HG03521 (cell line): ENCODE results near the gene RTN4IP1.
"Not testable (repeated sequence)": the region's sequence is repeated elsewhere in the genome, so short reads cannot be mapped to it uniquely, and the experiment has no call there.

Experiments used
- ATAC-seq: cut with Tn5 transposase; IDR thresholded peaks from one replicate; pipeline ENCODE4 v1.9.1; 2021; ENCODE audit warnings: mild to moderate bottlenecking, moderate library complexity; ENCODE audit not compliant: unreplicated experiment

The RTN4IP1 gene

GRCh38 chr6:106586815-106587415, 42.4 kb downstream of the RTN4IP1 start:
- no peak for ATAC-seq

GRCh38 chr6:106581468-106581867, 47.8 kb downstream of the RTN4IP1 start:
- ATAC-seq = no peak

DNA sequence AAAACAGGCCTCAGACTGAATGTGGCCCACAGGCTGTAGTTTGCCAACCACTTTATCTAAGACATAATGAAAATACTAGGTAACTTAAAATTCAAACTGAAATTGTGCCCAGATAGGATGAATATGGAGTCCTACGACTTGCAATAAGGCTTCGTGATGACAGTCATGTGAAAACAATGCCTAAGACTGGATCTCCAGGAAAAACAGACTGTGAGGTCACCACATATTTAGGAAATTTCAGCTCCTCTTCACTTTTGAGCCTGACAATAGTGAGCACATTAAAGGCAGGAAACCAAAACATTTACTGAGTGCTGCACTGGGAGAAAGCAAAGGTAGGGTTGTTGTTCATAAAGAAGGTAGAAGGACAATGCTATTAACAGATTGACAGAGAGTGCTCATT, 50.0 kb downstream of the RTN4IP1 start:
- ATAC-seq = no peak

GRCh38 chr6:106574741-106575458, 54.4 kb downstream of the RTN4IP1 start:
- ATAC-seq = no peak

- ATAC-seq = no peak
Observed at GRCh38 chr6:106572875-106573585, 56.3 kb downstream of the RTN4IP1 start.

DNA sequence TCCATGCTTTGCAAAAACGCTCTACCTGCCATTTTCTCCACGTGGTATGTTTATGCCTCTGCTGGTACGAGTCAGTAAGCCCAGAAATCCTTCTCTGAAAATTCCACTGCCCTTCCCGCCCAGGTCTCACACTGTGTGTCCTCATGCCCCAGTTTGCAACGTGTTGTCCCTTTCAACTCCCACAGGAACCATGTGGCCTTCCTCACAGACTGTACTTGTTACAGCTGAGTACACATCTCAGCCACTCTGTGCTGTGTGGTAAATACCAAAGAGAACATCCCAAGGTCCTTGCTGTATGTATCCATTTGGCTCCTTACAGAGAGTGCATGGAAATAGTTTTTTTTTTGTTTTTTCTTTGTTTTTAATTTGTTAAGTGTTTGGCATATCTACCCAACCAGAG, 56.9 kb downstream of the RTN4IP1 start:
- no peak for ATAC-seq

DNA sequence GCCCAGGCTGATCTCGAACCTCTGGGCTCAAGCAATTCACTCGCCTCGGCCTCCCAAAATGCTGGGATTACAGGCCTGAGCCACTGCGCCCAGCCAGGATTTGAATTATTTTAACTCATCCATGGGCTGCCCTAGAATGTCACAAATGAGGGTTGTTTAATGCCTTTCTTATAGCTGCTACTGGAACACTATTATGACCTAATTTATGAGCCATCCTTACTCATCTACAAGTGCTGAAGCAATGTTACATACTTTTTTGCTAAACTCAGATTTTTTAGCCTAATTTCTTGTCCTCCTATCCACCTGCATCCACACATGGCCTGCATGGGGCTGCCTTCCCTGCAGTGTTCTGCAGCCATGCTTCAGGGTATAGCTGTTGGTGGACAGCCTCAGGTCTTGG, 59.9 kb downstream of the RTN4IP1 start:
- ATAC-seq = no peak

DNA sequence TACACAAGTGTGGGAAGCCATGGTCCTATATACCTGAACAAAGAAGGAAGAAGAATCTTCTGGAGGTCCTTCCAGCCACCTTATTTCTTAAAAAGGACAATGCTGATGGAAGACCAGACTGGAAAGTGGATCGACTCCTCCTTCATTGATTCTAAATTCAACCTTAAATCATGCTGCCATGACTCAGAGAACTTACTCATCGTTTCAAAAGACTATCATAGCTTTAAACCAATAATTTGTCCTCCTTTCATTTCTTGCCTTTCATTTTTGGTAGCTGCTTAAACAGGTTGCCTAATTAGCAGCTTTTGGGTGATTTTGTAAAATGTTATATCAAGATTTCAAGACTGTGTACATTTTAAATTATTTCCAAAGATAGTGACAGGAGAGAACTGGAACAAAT, 60.8 kb downstream of the RTN4IP1 start:
- ATAC-seq = no peak

- ATAC-seq = no peak
Observed at GRCh38 chr6:106564476-106564875, 64.8 kb downstream of the RTN4IP1 start.

GRCh38 chr6:106563614-106564013, 65.7 kb downstream of the RTN4IP1 start:
- ATAC-seq = no peak

DNA sequence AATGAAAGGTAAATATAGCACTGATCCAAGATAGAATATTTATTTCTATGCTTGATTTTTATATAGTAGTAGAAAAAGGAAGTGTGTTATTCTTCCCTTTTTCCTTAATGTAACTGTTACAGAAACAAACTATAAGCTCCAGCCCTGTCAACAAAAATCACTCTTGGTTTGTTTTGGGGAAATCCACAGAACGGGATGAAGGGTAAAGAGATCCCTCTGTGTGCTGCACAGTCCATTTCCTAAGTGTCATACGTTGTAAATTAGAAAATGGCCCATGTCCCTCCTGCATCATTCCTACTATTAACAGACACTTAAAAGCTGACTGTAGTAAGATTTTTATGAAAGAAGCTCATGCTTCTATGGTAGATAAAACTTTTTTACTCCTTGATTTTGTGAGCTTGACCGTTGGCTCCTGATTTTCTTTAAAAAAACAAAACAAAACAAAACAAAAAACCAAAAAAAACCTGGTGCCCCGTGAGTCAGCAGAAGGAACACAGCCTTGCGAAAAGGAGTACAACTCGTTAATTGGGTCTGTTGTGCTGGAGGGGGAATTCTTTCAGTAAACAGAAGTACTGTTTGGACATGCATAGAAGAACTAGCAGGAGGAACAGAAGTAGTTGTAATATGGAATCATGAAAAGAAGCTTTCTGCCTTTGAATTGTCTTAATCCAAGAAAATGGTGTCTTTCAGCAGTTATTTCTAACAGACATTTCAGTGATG, 67.5 kb downstream of the RTN4IP1 start:
- ATAC-seq = no peak

DNA sequence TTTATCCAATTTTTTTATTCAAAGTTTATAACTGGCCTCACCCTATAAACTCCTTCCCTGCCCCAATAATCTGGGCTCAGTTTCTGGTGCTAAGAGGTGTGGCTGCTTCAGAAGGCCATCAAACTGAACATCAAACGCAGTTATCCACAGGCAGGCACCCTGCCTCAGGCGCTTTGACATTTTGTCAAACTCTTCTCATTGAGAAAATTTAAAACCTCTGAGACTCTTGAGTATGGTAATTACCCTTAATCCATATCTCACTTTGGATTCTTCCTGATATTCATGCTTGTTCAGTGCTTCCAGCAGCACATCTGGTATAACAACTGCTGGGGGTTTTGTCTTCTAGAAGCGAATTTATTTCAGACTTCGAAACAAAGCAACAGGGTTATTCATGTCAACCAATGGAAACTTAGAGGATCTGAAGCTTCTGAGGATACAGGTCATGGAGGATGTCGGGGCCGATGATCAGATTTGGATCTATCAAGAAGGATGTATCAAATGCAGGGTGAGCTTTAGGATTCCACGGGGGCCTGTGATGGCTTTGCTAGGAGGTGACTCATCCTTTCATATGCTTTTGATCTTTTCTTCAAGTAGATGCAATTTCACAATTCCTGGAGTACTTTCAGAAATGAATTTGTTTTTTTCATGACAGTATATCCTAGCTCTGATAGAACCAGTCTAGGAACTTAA, 68.2 kb downstream of the RTN4IP1 start:
- no peak for ATAC-seq

DNA sequence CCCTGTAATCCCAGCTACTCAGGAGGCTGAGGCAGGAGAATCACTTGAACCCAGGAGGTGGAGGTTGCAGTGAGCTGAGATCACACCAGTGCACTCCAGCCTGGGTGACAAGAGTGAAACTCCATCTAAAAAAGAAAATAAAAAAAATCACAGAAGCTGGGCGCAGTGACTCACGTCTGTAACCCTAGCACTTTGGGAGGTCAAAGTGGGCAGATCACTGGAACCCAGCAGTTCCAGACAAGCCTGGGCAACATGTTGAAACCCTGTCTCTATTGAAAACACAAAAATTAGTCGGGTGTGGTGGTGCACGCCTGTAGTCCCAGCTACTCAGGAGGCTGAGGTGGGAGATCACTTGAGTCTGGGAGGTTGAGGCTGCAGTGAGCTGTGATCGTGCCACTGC, 69.6 kb downstream of the RTN4IP1 start:
- not testable (repeated sequence) for ATAC-seq

DNA sequence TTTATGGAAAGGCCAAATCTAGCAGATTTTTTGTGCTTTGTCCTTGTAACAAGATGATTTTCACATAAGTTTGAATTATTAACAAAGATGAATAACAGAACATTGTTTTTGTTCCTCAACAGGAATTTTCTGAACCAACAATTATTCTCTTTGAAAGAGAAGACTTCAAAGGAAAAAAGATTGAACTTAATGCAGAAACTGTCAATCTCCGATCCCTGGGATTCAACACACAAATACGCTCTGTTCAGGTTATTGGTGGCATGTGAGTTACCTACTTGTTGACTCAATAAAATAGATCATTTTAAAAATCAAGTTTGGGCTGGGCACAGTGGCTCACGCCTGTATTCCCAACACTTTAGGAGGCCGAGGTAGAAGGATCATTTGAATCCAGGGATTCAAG, 70.9 kb downstream of the RTN4IP1 start:
- ATAC-seq = no peak

GRCh38 chr6:106557837-106558236, 71.5 kb downstream of the RTN4IP1 start:
- ATAC-seq = no peak

- no peak for ATAC-seq
Observed at GRCh38 chr6:106556368-106556960, 72.8 kb downstream of the RTN4IP1 start.

DNA sequence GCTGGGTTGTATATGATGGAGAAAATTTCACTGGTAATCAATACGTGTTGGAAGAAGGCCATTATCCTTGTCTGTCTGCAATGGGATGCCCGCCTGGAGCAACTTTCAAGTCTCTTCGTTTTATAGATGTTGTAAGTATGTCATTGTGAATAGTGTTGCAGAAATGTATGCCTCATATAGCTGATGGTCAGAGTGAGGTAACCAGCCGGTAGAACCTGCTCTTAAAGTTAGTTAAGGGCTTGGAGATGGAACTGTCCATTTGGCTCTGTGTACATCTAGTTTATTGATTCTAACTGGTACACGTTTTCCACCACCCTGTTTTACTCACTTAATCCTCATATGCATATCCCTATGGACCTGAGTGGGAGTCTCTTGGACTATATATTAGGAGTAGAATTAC, 73.5 kb downstream of the RTN4IP1 start:
- ATAC-seq = no peak

DNA sequence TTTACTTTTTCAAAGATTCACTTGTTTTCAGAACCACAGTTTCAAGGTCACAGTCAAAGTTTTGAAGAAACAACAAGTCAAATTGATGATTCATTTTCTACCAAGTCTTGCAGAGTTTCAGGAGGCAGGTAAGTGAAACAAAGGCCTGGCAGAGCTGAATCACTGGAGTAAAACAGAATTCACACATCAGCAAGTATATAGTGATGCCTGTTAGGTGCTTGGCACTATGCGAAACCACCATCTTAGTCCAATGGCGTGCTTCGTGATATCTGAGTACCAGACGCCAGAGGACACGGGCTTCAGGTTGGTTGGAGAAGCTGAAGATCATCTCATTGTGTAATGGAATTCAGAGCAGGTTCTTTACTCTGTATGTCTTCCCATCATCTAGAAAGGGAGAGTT, 75.9 kb downstream of the RTN4IP1 start:
- ATAC-seq = no peak

DNA sequence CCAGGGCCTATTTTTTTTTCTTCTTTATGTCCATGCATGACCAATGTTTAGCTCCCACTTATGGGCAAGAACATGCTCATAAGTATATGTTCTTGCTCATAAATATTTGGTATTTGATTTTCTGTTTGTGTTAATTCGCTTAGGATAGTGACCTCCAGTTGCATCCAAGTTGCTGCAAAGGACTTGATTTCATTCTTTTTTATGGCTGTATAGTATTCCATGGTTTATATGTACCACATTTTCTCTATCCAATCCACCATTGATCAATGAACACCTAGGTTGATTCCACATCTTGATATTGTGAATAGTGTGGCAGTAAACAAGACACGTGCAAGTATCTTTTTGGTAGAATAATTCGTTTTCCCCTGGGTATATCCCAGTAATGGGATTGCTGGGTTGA, 78.1 kb downstream of the RTN4IP1 start:
- ATAC-seq = no peak

DNA sequence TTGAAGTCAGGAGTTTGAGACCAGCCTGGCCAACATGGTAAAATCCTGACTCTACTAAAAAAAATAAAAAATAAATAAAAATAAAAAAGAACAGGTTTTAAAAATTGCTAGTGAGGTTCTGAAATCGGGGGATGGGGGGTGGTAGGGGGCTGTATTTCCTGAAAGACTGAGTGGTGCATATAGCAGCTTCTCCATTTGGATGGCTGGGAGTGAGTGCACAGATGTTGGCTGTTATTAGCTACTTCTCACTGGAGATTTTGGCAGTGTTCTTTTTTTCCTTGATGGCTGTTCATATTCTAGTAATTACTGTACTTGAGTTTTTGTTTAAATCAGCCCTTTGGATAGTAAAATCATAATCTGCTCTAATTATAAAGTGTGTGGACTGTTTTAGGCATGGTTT, 79.8 kb downstream of the RTN4IP1 start:
- ATAC-seq = no peak
